Endothelial cell of umbilical vein (primary cell): Measurements from ENCODE around the gene SSH2. TPM values are rescaled to one million over a fixed set of nuclear protein-coding genes. Genes with fewer than 3 reads are reported as not detected.

Experiments used
- BruUV-seq: library from RNA; stranded (reverse); fragments of 400-500 nt; replicated peaks from 2 replicates; lab custom pipeline; 2021; lab: Mats Ljungman, UMichigan
- CTCF ChIA-PET: fragments of 300-600, 350-600 bp; sonication (Branson Sonifier 250); formaldehyde crosslinking; loops from one replicate; lab custom pipeline; 2021; ENCODE audit warnings: antibody characterized with exemption, inconsistent platforms; lab: Charles Lee
- POLR2A ChIA-PET: fragments of 300-600, 350-600 bp; sonication (Branson Sonifier 250); formaldehyde crosslinking; loops from one replicate; lab custom pipeline; 2021; ENCODE audit warnings: antibody characterized with exemption, inconsistent platforms; lab: Charles Lee
- DNase-seq: peaks from one replicate; pipeline ENCODE4 v3.0.0-alpha.2; 2011; ENCODE audit warnings: low read depth, low spot score
- FAIRE-seq: peaks from 2 replicates; lab custom pipeline; 2011; peaks lifted over from hg19 to GRCh38; lab: Jason Lieb, UNC
- H2AFZ ChIP-seq: 2 replicates; pipeline ENCODE4 v1.6.0; 2012; ENCODE audit warnings: low read depth, low read length, control low read depth, inconsistent platforms
- H3K27ac ChIP-seq: 2 replicates; pipeline ENCODE4 v1.5.1; 2011; ENCODE audit warnings: low read depth, mild to moderate bottlenecking, control low read depth, low read length, moderate library complexity; ENCODE audit not compliant: insufficient read depth
- H3K27me3 ChIP-seq, 2 experiments: 2 replicates each; pipeline versions ENCODE4 v1.6.0 to v1.6.1; 2011; ENCODE audit warnings: low read length in 2 of 2, mixed read lengths in 1 of 2; ENCODE audit not compliant: control insufficient read depth in 2 of 2, insufficient read depth in 2 of 2
- H3K36me3 ChIP-seq, 2 experiments: 2 replicates in 1 of 2; 3 replicates in 1 of 2; pipeline ENCODE4 v1.5.1; 2011; ENCODE audit warnings: low read length in 2 of 2, mild to moderate bottlenecking in 1 of 2, moderate library complexity in 1 of 2; ENCODE audit not compliant: control insufficient read depth in 2 of 2, insufficient read depth in 2 of 2; ENCODE audit errors: extremely low read depth in 1 of 2
- H3K4me1 ChIP-seq: 3 replicates; pipeline ENCODE4 v1.5.1; 2011; ENCODE audit warnings: mild to moderate bottlenecking, low read length; ENCODE audit not compliant: control insufficient read depth, insufficient read depth; ENCODE audit errors: extremely low read depth
- H3K4me2 ChIP-seq: 2 replicates; pipeline ENCODE4 v1.6.1; 2011; ENCODE audit warnings: low read length, control low read depth, mixed read lengths; ENCODE audit not compliant: insufficient read depth
- H3K4me3 ChIP-seq, 3 experiments: fragments of 200-600 bp in 1 of 3; sonication (generic), shearing (Covaris generic) in 1 of 3; replicated peaks in 1 of 3; 2 replicates each; pipeline ENCODE4 v1.5.1; 2011 to 2016; ENCODE audit warnings: control low read depth in 3 of 3, low read length in 3 of 3, mild to moderate bottlenecking in 2 of 3, inconsistent platforms in 1 of 3, low read depth in 1 of 3, moderate library complexity in 1 of 3; ENCODE audit not compliant: insufficient read depth in 1 of 3
- H3K79me2 ChIP-seq: 2 replicates; pipeline ENCODE4 v1.6.0; 2012; ENCODE audit warnings: low read length, inconsistent platforms; ENCODE audit not compliant: control insufficient read depth, insufficient read depth
- H3K9ac ChIP-seq: replicated peaks from 2 replicates; pipeline ENCODE3; 2011; ENCODE audit warnings: low read length, control low read depth; ENCODE audit not compliant: insufficient read depth; ENCODE audit errors: extremely low read depth
- H3K9me1 ChIP-seq: replicated peaks from 3 replicates; pipeline ENCODE4 v1.6.0; 2011; ENCODE audit warnings: mild to moderate bottlenecking, low read length; ENCODE audit not compliant: control insufficient read depth, insufficient read depth; ENCODE audit errors: extremely low read depth
- H3K9me3 ChIP-seq: replicated peaks from 2 replicates; pipeline ENCODE4 v1.5.1; 2012; ENCODE audit warnings: low read length, inconsistent platforms; ENCODE audit not compliant: control insufficient read depth, insufficient read depth
- H4K20me1 ChIP-seq: replicated peaks from 2 replicates; pipeline ENCODE3; 2011; ENCODE audit warnings: mild to moderate bottlenecking, low read length; ENCODE audit not compliant: control insufficient read depth, insufficient read depth; ENCODE audit errors: extremely low read depth
- EZH2 ChIP-seq: IDR thresholded peaks from 2 replicates; pipeline ENCODE4 v1.6.1; 2012; ENCODE audit warnings: borderline replicate concordance, low read depth, mild to moderate bottlenecking, moderate library complexity, low read length, inconsistent platforms; ENCODE audit not compliant: severe bottlenecking
- FOS ChIP-seq: IDR thresholded peaks from 2 replicates; pipeline ENCODE4 v1.6.1; 2011; ENCODE audit warnings: mild to moderate bottlenecking, low read length, moderate library complexity, borderline replicate concordance; ENCODE audit not compliant: insufficient read depth
- GATA2 ChIP-seq: IDR thresholded peaks from 2 replicates; pipeline ENCODE4 v1.7.0; 2011; ENCODE audit warnings: low read depth, mild to moderate bottlenecking, moderate library complexity, mixed read lengths, low read length; ENCODE audit not compliant: insufficient read length, insufficient read depth
- JUN ChIP-seq: IDR thresholded peaks from 2 replicates; pipeline ENCODE4 v1.6.1; 2011; ENCODE audit warnings: borderline replicate concordance, low read depth; ENCODE audit not compliant: insufficient read length, insufficient read depth
- MYC ChIP-seq: IDR thresholded peaks from one replicate; pipeline ENCODE4 v1.6.1; 2011; ENCODE audit warnings: mild to moderate bottlenecking, low read depth, low read length
- POLR2A ChIP-seq: IDR thresholded peaks from 2 replicates; pipeline ENCODE4 v1.6.1; 2012; ENCODE audit warnings: low read depth, mild to moderate bottlenecking, control low read depth, low read length
- POLR2AphosphoS5 ChIP-seq: IDR thresholded peaks from 2 replicates; pipeline ENCODE4 v1.6.1; 2012; ENCODE audit warnings: low read depth, mild to moderate bottlenecking, control low read depth, low read length, moderate library complexity; ENCODE audit not compliant: insufficient read depth
- dilution Hi-C: fragments of 300-500 bp; cut with MboI; formaldehyde crosslinking; loops from one replicate; pipeline ENCODE4 v1.15.0; 2019; ENCODE audit warnings: low sequenced_read_pairs; ENCODE audit not compliant: extremely low pct_ligation_motif_present
- intact Hi-C: fragments of 100-400 bp; cut with micrococcal nuclease; formaldehyde crosslinking; loops from one replicate; pipeline ENCODE4 v1.10.0; 2022
- polyA plus RNA-seq, 4 experiments: library from polyadenylated mRNA; depleted of rRNA in 3 of 4; stranded (reverse) in 3 of 4; unstranded in 1 of 4; fragments of >200 nt; gene quantifications; 2 replicates each; pipeline versions ENCODE4 v1.2.1 to v1.2.3, GENCODE V29; 2011 to 2012; ENCODE audit warnings: missing spikeins in 1 of 4
- total RNA-seq: library from RNA; stranded (reverse); gene quantifications from 2 replicates; pipeline ENCODE4 v1.2.3, GENCODE V29; 2021
- TF ChIP-seq, protein P1 (sequence below): IDR thresholded peaks from 2 replicates; pipeline ENCODE4 v1.6.1; 2011; ENCODE audit not compliant: insufficient read depth, insufficient read length
- TF ChIP-seq, protein P2 (sequence below), 2 donors: IDR thresholded peaks; 1 replicate in 1 of 2; 2 replicates in 1 of 2; pipeline ENCODE4 v1.5.1; 2011; ENCODE audit warnings: low read length in 2 of 2, mild to moderate bottlenecking in 2 of 2, moderate library complexity in 2 of 2, control low read depth in 1 of 2, inconsistent platforms in 1 of 2, low read depth in 1 of 2; ENCODE audit not compliant: insufficient read depth in 1 of 2; ENCODE audit errors: extremely low read depth in 1 of 2

The SSH2 gene
- total and polyA plus RNA-seq, 2 donors (not counting 3 experiments of a cell fraction or from before 2014, with no cell fraction given), result 24.6 to 60.9 TPM

DNA sequence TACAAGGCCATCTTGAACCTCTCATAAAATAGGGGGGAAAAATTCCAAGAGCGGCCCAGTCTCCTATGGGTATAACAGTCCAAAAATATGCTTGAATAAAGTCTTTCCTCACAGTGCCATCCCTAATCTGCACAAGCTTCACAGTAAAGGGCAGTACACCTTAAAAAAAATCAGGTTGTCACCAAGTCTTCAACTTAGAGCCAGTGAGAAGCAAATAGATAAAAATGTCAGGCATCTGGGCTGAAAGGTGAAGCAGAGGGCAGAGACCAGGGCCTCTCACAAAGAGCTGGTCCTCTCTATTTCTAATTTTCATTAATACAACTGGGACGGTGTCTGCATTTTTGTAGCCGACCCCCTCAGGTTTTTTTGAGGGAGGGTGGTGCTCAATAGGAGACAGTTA is 82.9 kb downstream of the SSH2 start:
- no peaks in the 10 kb centered on the region for H3K9me1 ChIP-seq
- intact Hi-C loops (no loop called here), dilution Hi-C loops (no loop called here)
- no peaks in the 10 kb centered on the region for H3K4me1 ChIP-seq
- BruUV-seq, result no TSS peak
- no peak overlapping the region for H3K4me2 ChIP-seq
- H3K79me2 ChIP-seq, result no peaks in the 10 kb centered on the region
- no peak overlapping the region for H3K9ac ChIP-seq
- no peaks in the 10 kb centered on the region for H3K27me3 ChIP-seq
- TF ChIP-seq, protein P1, sequence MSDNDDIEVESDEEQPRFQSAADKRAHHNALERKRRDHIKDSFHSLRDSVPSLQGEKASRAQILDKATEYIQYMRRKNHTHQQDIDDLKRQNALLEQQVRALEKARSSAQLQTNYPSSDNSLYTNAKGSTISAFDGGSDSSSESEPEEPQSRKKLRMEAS, result no peak
- TF ChIP-seq, protein P2, sequence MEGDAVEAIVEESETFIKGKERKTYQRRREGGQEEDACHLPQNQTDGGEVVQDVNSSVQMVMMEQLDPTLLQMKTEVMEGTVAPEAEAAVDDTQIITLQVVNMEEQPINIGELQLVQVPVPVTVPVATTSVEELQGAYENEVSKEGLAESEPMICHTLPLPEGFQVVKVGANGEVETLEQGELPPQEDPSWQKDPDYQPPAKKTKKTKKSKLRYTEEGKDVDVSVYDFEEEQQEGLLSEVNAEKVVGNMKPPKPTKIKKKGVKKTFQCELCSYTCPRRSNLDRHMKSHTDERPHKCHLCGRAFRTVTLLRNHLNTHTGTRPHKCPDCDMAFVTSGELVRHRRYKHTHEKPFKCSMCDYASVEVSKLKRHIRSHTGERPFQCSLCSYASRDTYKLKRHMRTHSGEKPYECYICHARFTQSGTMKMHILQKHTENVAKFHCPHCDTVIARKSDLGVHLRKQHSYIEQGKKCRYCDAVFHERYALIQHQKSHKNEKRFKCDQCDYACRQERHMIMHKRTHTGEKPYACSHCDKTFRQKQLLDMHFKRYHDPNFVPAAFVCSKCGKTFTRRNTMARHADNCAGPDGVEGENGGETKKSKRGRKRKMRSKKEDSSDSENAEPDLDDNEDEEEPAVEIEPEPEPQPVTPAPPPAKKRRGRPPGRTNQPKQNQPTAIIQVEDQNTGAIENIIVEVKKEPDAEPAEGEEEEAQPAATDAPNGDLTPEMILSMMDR (IDR thresholded peaks at IDR 0.05; ENCODE audit: extremely low read depth in 1 of 2, insufficient read depth in 1 of 2, low read depth in 1 of 2, low read length in 2 of 2), result no peak
- TF ChIP-seq POLR2AphosphoS5, result no peak
- FAIRE-seq, result no peak
- no peaks in the 10 kb centered on the region for H4K20me1 ChIP-seq
- H3K9me3 ChIP-seq, result no peaks in the 10 kb centered on the region
- H2AFZ ChIP-seq, result no peak overlapping the region
- no peak overlapping the region for H3K4me3 ChIP-seq
- no peak overlapping the region for H3K27ac ChIP-seq
- DNase-seq, result no peak
- POLR2A ChIA-PET, result no interaction called here
- CTCF ChIA-PET, result interaction anchor here (1.2 kb wide), 1 partner anchor 21 kb away, joined by 4 read pairs; no protein-coding TSS in a partner anchor
- peaks cover 2 to 4% of the 10 kb centered on the region in 2 experiments for H3K36me3 ChIP-seq

DNA sequence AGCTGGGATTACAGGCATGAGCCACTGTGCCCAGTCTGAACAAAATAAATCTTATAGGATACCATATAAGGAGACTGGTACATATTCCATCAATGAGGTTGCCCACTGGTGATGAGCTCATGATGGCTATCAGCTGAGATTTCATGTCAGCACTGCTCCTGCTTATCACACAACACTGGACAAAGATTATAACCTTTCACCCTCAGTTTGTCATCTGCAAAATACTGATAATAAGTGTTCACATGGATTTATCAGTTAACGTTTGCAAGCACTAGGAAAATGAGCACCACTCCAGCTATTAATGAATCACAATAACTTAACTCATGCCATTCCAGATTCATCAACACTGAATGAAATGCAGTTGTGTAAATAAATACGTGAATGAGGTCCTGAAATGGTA is 83.7 kb downstream of the SSH2 start:
- Histone ChIP-seq H3K4me2 (no peak overlapping the region), H2AFZ (no peak overlapping the region), H3K9ac (no peak overlapping the region), H3K9me3 (no peaks in the 10 kb centered on the region), H3K79me2 (no peaks in the 10 kb centered on the region), H4K20me1 (no peaks in the 10 kb centered on the region), H3K27ac (no peak overlapping the region), H3K4me1 (no peaks in the 10 kb centered on the region), H3K4me3 (no peak overlapping the region), H3K36me3 (peaks cover 2 to 4% of the 10 kb centered on the region in 2 experiments), H3K27me3 (no peaks in the 10 kb centered on the region), H3K9me1 (no peaks in the 10 kb centered on the region)
- TF ChIP-seq, protein P1, result no peak
- TF ChIP-seq, protein P2 (IDR thresholded peaks at IDR 0.05; ENCODE audit: extremely low read depth in 1 of 2, insufficient read depth in 1 of 2, low read depth in 1 of 2, low read length in 2 of 2), result no peak
- TF ChIP-seq MYC, result no peak
- TF ChIP-seq GATA2, result no peak
- TF ChIP-seq JUN, result no peak
- no peak for TF ChIP-seq EZH2
- TF ChIP-seq POLR2A, result no peak
- TF ChIP-seq FOS, result no peak
- no peak for TF ChIP-seq POLR2AphosphoS5
- dilution Hi-C loops, result no loop called here
- FAIRE-seq (no peak), DNase-seq (no peak)
- ChIA-PET CTCF (interaction anchor here (0.5 to 1.2 kb wide), 3 partner anchors 22 to 247 kb away, joined by 3 to 4 read pairs (median 4); no protein-coding TSS in a partner anchor), POLR2A (no interaction called here)
- BruUV-seq, result no TSS peak
- intact Hi-C loops, result no loop called here
